Loucy (cell line): Measurements from ENCODE around the gene MSANTD3.

ENCODE experiments used
- H2AFZ ChIP-seq: fragments of 200-600 bp; sonication (generic); 2 replicates; pipeline ENCODE4 v1.6.0; 2016; ENCODE audit warnings: antibody characterized with exemption, mild to moderate bottlenecking, low read length, moderate library complexity
- H3F3A ChIP-seq: fragments of 200-600 bp; 2 replicates; pipeline ENCODE4 v1.6.0; 2016; ENCODE audit warnings: antibody characterized with exemption, low read depth, mild to moderate bottlenecking
- H3K27me3 ChIP-seq: fragments of 200-600 bp; sonication (generic); 2 replicates; pipeline ENCODE4 v1.6.1; 2014; ENCODE audit warnings: low read length, mild to moderate bottlenecking; ENCODE audit not compliant: insufficient read depth, poor library complexity, severe bottlenecking
- H3K36me3 ChIP-seq: fragments of 200-600 bp; sonication (generic); 2 replicates; pipeline ENCODE4 v1.6.1; 2016; ENCODE audit warnings: low read length; ENCODE audit not compliant: insufficient read depth
- H3K4me1 ChIP-seq: fragments of 200-600 bp; sonication (generic); 2 replicates; pipeline ENCODE4 v1.5.1; 2014; ENCODE audit warnings: low read length, mild to moderate bottlenecking; ENCODE audit not compliant: insufficient read depth, poor library complexity, severe bottlenecking
- H3K4me2 ChIP-seq: fragments of 200-600 bp; sonication (generic); 2 replicates; pipeline ENCODE4 v1.6.0; 2014; ENCODE audit warnings: antibody characterized with exemption, low read length, low read depth, mild to moderate bottlenecking; ENCODE audit not compliant: poor library complexity, severe bottlenecking
- H3K4me3 ChIP-seq: fragments of 200-600 bp; sonication (generic); 2 replicates; pipeline ENCODE4 v1.5.1; 2014; ENCODE audit warnings: low read length, mild to moderate bottlenecking, mixed read lengths; ENCODE audit not compliant: poor library complexity, severe bottlenecking
- H3K79me2 ChIP-seq: fragments of 200-600 bp; sonication (generic); 2 replicates; pipeline ENCODE4 v1.6.1; 2014; ENCODE audit warnings: low read length; ENCODE audit not compliant: insufficient read depth
- H3K9ac ChIP-seq: fragments of 200-600 bp; sonication (generic); 2 replicates; pipeline ENCODE4 v1.6.0; 2014; ENCODE audit warnings: mild to moderate bottlenecking, low read depth, low read length, moderate library complexity; ENCODE audit not compliant: poor library complexity, severe bottlenecking
- H3K9me2 ChIP-seq: fragments of 200-600 bp; sonication (generic); replicated peaks from 2 replicates; pipeline ENCODE4 v1.6.1; 2016; ENCODE audit warnings: low read depth, low read length, mixed read lengths
- H3K9me3 ChIP-seq: fragments of 200-600 bp; sonication (generic); 2 replicates; pipeline ENCODE4 v1.6.1; 2014; ENCODE audit warnings: mild to moderate bottlenecking, antibody characterized with exemption, low read length, low read depth; ENCODE audit not compliant: insufficient read depth
- H4K20me1 ChIP-seq: fragments of 200-600 bp; sonication (generic); 2 replicates; pipeline ENCODE4 v1.6.0; 2014; ENCODE audit warnings: antibody characterized with exemption, low read length, mild to moderate bottlenecking; ENCODE audit not compliant: insufficient read depth, poor library complexity, severe bottlenecking
- EZH2phosphoT487 ChIP-seq: fragments of 200-600 bp; IDR thresholded peaks from 2 replicates; pipeline ENCODE4 v1.6.1; 2018; ENCODE audit warnings: antibody characterized with exemption, mild to moderate bottlenecking, moderate library complexity, borderline replicate concordance
- TF ChIP-seq, protein P1 (sequence below): fragments of 200-600 bp; sonication (generic); conservative IDR thresholded peaks from 2 replicates; pipeline ENCODE4 v1.5.1; 2014; ENCODE audit warnings: mild to moderate bottlenecking, antibody characterized with exemption, low read length

The MSANTD3 gene

GRCh38 chr9:100472268-100472667, 45.3 kb downstream of the MSANTD3 start:
- Histone ChIP-seq H3K4me1 (peaks cover 23% of the 10 kb centered on the region), H3K9ac (peak overlapping the region; percentile 66), H2AFZ (peak overlapping the region; percentile 98), H3K9me3 (no peaks in the 10 kb centered on the region), H4K20me1 (no peaks in the 10 kb centered on the region), H3F3A (no peaks in the 10 kb centered on the region; the same call in 1 of the 2 replicates), H3K27me3 (no peaks in the 10 kb centered on the region), H3K36me3 (no peaks in the 10 kb centered on the region), H3K79me2 (peaks cover 14% of the 10 kb centered on the region; the same call in 1 of the 2 replicates), H3K9me2 (no peaks in the 10 kb centered on the region), H3K4me3 (peak overlapping the region; percentile 91), H3K4me2 (peak overlapping the region; percentile 74)
- TF ChIP-seq, protein P1, sequence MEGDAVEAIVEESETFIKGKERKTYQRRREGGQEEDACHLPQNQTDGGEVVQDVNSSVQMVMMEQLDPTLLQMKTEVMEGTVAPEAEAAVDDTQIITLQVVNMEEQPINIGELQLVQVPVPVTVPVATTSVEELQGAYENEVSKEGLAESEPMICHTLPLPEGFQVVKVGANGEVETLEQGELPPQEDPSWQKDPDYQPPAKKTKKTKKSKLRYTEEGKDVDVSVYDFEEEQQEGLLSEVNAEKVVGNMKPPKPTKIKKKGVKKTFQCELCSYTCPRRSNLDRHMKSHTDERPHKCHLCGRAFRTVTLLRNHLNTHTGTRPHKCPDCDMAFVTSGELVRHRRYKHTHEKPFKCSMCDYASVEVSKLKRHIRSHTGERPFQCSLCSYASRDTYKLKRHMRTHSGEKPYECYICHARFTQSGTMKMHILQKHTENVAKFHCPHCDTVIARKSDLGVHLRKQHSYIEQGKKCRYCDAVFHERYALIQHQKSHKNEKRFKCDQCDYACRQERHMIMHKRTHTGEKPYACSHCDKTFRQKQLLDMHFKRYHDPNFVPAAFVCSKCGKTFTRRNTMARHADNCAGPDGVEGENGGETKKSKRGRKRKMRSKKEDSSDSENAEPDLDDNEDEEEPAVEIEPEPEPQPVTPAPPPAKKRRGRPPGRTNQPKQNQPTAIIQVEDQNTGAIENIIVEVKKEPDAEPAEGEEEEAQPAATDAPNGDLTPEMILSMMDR = no peak
- no peak for TF ChIP-seq EZH2phosphoT487

- H4K20me1 ChIP-seq = no peaks in the 10 kb centered on the region
- H3K4me1 ChIP-seq = peaks cover 23% of the 10 kb centered on the region
- H3F3A ChIP-seq = no peaks in the 10 kb centered on the region; the same call in 1 of the 2 replicates
- H3K27me3 ChIP-seq = no peaks in the 10 kb centered on the region
- peak within 1 kb of the TSS; percentile 81 for H3K4me2 ChIP-seq
- H3K36me3 ChIP-seq = no peaks in the 10 kb centered on the region
- H3K9me3 ChIP-seq = no peaks in the 10 kb centered on the region
- TF ChIP-seq, protein P1 = peak; percentile 23; the same call in 1 of the 2 replicates
- no peak for TF ChIP-seq EZH2phosphoT487
- H2AFZ ChIP-seq = peak within 1 kb of the TSS; percentile 99
- peaks cover 14% of the 10 kb centered on the region; the same call in 1 of the 2 replicates for H3K79me2 ChIP-seq
- peak within 1 kb of the TSS; percentile 91 for H3K4me3 ChIP-seq
- no peaks in the 10 kb centered on the region for H3K9me2 ChIP-seq
- H3K9ac ChIP-seq = peak within 1 kb of the TSS; percentile 77
Observed at GRCh38 chr9:100472788-100473275, 45.9 kb downstream of the MSANTD3 start, which contains the start of gene TMEFF1. TSS of gene TMEFF1 (plus strand) at chr9:100473149. CDS start at chr9:100473545, 396 bp downstream.

DNA sequence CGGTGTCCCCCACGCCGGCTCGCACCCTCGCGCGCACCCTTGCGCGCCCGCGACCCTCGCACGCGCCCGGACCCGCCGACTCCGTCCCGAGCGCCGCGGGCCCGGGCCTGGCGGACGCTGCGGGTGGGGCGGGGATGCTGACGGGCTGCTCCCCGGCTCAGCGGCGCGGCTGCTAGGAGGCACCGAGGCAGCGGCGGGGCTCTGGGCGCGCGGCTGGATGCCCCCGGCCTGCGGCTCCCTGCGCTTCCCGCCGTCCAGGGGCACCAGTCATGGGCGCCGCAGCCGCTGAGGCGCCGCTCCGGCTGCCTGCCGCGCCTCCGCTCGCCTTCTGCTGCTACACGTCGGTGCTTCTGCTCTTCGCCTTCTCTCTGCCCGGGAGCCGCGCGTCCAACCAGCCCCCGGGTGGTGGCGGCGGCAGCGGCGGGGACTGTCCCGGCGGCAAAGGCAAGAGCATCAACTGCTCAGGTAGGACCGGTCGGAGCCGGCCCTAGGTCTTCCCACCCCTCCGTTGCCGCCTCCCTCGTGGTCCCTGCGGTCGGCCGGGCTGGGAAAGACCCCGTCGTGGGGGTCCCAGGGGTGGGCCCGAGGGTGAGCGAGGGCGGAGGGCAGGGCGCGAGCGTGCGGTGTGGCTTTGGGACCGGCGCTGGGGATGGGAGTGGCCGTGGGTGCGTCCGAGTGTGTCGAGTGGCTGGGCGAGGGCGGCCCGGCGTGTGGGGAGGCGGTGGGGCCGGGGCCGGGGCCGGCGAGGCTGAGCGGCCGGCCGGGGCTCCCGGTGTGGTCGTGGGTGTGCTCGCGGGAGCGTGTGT, 46.5 kb downstream of the MSANTD3 start:
- TF ChIP-seq, protein P1 = no peak
- no peak for TF ChIP-seq EZH2phosphoT487
- Histone ChIP-seq H3K4me3 (peak overlapping the region; percentile 91), H3F3A (no peaks in the 10 kb centered on the region; the same call in 1 of the 2 replicates), H3K79me2 (peaks cover 14% of the 10 kb centered on the region; the same call in 1 of the 2 replicates), H3K4me2 (peak overlapping the region; percentile 81), H3K36me3 (no peaks in the 10 kb centered on the region), H3K9ac (peak overlapping the region; percentile 77), H3K9me3 (no peaks in the 10 kb centered on the region), H2AFZ (peak overlapping the region; percentile 99), H3K27me3 (no peaks in the 10 kb centered on the region), H4K20me1 (no peaks in the 10 kb centered on the region), H3K9me2 (no peaks in the 10 kb centered on the region), H3K4me1 (peaks cover 23% of the 10 kb centered on the region)
